ENCODE results near the gene ATG16L2. TPM values are rescaled to one million over a fixed set of nuclear protein-coding genes. Genes with fewer than 3 reads are reported as not detected.

The ATG16L2 gene
- total and polyA plus RNA-seq, 2 donors (not counting 1 experiment from before 2014, with no cell fraction given) = 212 to 350 TPM

- intact Hi-C loops (cut with micrococcal nuclease) = no loop called here
- Histone ChIP-seq H3K27ac (ENCODE audit: low read length in 2 of 2) (peak overlapping the region; percentile 22 to 38), H3K79me2 (ENCODE audit: control insufficient read depth, insufficient read depth, low read length) (no peaks in the 10 kb centered on the region), H3K9ac (ENCODE audit: low read length) (no peak overlapping the region), H3K9me3 (ENCODE audit: control extremely low read depth in 1 of 3, control insufficient read depth in 2 of 3, insufficient read depth in 1 of 3, low read length in 2 of 3) (no peaks in the 10 kb centered on the region), H3K4me3 (ENCODE audit: control extremely low read depth in 1 of 5, extremely low read depth in 1 of 5, insufficient read depth in 1 of 5, low read depth in 2 of 5, low read length in 4 of 5) (no peak overlapping the region), H2AFZ (ENCODE audit: insufficient read depth, low read depth, low read length, poor library complexity, severe bottlenecking) (no peak overlapping the region), H3K27me3 (replicated peaks in 1 of 4; ENCODE audit: control extremely low read depth in 1 of 4, control insufficient read depth in 3 of 4, insufficient read depth in 4 of 4, low read length in 3 of 4) (no peaks in the 10 kb centered on the region), H3K4me2 (replicated peaks; ENCODE audit: low read depth, low read length, poor library complexity, severe bottlenecking) (no peak overlapping the region), H3K36me3 (replicated peaks in 1 of 2; ENCODE audit: control extremely low read depth in 1 of 2, control insufficient read depth in 1 of 2, extremely low read depth in 1 of 2, insufficient read depth in 2 of 2, low read length in 1 of 2) (peaks cover 0 to 80% of the 10 kb centered on the region in 2 experiments), H3K4me1 (ENCODE audit: control insufficient read depth in 2 of 2, insufficient read depth in 2 of 2, low read length in 2 of 2) (peaks cover 0 to 14% of the 10 kb centered on the region in 2 donors), H4K20me1 (ENCODE audit: control insufficient read depth, insufficient read depth, low read length, poor library complexity, severe bottlenecking) (peaks cover 15% of the 10 kb centered on the region)
- TF ChIP-seq EZH2 (IDR thresholded peaks at IDR 0.05; ENCODE audit: borderline replicate concordance, insufficient read depth, low read depth, low read length, poor library complexity, severe bottlenecking) = no peak
- TF ChIP-seq, protein P1, sequence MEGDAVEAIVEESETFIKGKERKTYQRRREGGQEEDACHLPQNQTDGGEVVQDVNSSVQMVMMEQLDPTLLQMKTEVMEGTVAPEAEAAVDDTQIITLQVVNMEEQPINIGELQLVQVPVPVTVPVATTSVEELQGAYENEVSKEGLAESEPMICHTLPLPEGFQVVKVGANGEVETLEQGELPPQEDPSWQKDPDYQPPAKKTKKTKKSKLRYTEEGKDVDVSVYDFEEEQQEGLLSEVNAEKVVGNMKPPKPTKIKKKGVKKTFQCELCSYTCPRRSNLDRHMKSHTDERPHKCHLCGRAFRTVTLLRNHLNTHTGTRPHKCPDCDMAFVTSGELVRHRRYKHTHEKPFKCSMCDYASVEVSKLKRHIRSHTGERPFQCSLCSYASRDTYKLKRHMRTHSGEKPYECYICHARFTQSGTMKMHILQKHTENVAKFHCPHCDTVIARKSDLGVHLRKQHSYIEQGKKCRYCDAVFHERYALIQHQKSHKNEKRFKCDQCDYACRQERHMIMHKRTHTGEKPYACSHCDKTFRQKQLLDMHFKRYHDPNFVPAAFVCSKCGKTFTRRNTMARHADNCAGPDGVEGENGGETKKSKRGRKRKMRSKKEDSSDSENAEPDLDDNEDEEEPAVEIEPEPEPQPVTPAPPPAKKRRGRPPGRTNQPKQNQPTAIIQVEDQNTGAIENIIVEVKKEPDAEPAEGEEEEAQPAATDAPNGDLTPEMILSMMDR (IDR thresholded peaks at IDR 0.05) = no peak
- CTCF ChIA-PET = interaction anchor here (0.6 to 9.3 kb wide), 25 partner anchors 8 to 457 kb away, joined by 3 to 126 read pairs (median 5); partner anchors contain the start of gene STARD10
- no peaks in the 10 kb centered on the region for H3K27me3 Mint-ChIP-seq
- H3K4me3 Mint-ChIP-seq = no peak overlapping the region
- POLR2A ChIA-PET = interaction anchor here (0.6 to 1.7 kb wide), 4 partner anchors 10 to 345 kb away, joined by 3 to 5 read pairs (median 4); no protein-coding TSS in a partner anchor
- no peak for ATAC-seq (ENCODE audit: low read depth)
- peaks cover 19% of the 10 kb centered on the region for H3K4me1 Mint-ChIP-seq
- peak overlapping the region; percentile 86 for H3K27ac Mint-ChIP-seq
- no peaks in the 10 kb centered on the region for H3K9me3 Mint-ChIP-seq (ENCODE audit: insufficient read depth)
- no peak for DNase-seq
- WGBS (ENCODE audit: insufficient coverage) = 95% methylated on average over 7 of the region's 9 CpGs
These were observed 18.3 kb downstream of the ATG16L2 start for GRCh38 chr11:72832301-72833082.
